HG03442 (cell line): ENCODE measurements around the gene HS6ST1.

ENCODE experiments used
- ATAC-seq: cut with Tn5 transposase; IDR thresholded peaks from one replicate; pipeline ENCODE4 v1.9.1; 2021; ENCODE audit warnings: mild to moderate bottlenecking, moderate library complexity; ENCODE audit not compliant: unreplicated experiment

Gene HS6ST1

GRCh38 chr2:128284037-128284441 is 34.6 kb downstream of the HS6ST1 start:
- no peak for ATAC-seq

DNA sequence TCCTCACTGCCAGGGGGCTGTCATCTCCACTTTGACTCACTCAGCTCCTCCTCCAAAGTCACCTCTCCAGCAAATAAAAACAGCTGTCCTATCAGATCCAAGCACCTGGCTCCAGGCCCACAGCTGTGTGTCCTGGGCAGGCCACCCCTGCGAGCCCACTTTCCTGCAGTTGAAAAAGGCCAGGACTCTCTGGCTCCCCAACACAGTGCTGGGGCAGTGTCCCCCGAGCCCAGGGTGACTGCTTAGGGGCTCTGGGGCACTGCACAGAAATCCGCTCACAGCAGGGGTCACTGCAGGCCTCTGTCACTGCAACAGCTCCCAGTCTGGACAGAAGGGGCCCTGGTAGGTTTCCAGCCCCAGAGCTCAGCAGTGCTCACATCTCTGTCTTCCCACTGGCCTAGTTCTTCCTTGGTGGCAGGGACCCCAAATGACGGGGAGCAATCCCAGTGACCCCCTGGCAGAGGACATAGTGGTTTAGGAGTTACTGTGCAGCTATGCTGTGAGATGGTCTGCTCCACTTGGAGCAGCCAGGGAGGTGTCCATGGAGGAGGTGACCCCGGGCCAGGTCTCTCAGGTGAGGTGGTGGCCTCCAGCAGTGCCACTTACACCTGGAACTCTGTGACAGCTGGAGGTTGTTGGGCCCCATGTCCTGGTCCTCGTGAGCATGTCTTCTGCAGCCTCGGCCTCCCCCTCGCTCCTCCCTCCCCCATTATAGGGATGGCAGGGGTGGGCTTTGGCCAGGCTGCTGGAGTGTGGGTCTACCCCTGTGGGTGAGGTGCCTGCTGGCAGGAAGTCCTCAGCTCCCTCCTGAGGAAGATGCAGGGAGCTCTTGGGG is 35.5 kb downstream of the HS6ST1 start:
- no peak for ATAC-seq

GRCh38 chr2:128282246-128282975 is 36.3 kb downstream of the HS6ST1 start:
- ATAC-seq: no peak

- ATAC-seq: no peak
These were observed 36.8 kb downstream of the HS6ST1 start for GRCh38 chr2:128281852-128282245.

DNA sequence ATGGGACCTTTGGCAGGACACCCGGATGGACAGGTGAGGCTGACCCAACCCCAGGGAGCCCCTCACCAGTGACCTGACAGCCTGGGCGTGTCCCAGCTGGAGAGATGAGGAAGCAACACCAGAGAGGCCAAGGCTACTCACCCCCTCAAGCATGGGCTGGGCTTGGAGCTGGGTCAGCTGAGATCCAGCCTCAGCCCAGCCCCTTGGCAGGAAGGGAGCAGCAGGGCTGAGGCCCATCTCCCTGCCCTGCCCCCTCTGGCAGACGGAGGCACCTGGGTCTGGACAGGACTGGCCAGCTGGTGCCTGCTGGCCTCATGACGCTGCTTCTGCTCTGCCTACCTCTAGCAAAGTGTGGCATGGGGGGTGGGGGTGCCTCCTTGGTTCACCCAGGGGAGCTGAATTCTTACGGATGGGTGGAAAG is 37.8 kb downstream of the HS6ST1 start:
- no peak for ATAC-seq

DNA sequence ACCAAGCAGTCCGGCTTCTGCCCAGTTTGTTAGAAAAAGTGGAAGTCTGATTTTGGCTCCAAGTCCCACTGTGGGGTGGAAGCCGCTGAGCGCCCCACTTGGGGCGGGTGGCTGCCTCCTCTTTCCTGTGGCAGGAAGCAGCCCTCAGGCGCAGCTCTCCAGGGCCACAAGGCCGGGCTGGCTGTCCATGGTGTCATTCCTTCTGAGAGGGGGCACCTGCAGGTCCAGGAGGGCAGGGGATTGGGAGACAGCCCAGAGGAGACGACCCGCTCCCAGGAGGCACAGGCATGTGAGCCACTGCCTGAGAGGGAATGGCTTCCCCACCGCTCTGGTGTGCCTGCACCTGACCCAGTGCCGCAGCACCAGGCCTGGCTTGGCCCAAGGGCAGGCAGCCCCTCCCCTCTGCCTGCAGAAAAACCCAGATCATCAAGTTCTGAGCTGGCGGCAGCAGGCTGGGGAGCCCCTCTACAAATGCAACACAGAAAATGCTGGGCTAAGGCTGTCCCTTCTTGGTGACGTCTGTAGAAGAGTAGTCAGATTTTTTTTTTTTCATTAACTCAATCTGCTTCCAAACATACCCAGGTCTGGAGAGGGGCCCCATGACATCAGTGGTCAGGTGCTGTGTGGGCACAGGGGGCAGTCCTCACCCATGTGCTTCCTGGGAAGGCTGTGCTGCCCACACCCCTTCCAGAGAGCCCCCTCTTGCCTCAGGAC is 38.4 kb downstream of the HS6ST1 start:
- ATAC-seq: no peak

DNA sequence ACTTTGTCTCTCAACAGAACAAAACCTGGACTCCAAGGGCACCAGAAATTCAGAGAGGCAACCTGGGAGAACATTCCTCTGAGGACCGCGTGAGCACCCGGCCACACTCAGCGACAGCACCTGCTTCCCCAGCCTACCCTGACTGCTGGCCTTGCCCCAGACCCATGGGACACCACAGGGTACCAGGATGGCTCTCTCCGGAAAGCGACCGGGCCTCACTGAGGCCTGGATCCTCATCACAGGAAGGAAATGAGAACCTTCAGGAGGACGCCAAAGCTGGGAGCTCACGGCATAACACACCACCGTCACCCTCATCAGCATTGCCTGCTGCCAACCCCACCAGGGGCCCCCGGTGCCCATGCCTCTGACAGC is 38.9 kb downstream of the HS6ST1 start:
- ATAC-seq: no peak

DNA sequence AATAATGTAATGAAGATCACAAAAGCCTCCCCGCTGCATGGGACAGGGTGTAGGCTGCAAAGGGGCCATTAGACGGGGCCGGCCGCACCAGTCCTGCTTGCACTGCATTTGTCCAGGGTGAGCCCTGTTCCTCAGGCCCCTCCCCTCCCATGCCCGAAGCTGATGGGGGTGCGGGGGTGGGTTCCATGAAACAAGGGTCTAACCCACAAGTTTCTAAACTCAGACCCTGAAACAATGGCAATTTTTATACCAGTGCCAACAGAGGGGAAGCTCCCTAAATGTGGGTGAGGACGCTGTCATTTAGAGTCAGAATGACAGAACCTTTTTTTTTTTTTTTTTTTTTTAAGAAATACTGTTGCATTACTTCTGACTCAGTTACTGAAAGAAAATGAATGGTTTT is 39.7 kb downstream of the HS6ST1 start:
- no peak for ATAC-seq

DNA sequence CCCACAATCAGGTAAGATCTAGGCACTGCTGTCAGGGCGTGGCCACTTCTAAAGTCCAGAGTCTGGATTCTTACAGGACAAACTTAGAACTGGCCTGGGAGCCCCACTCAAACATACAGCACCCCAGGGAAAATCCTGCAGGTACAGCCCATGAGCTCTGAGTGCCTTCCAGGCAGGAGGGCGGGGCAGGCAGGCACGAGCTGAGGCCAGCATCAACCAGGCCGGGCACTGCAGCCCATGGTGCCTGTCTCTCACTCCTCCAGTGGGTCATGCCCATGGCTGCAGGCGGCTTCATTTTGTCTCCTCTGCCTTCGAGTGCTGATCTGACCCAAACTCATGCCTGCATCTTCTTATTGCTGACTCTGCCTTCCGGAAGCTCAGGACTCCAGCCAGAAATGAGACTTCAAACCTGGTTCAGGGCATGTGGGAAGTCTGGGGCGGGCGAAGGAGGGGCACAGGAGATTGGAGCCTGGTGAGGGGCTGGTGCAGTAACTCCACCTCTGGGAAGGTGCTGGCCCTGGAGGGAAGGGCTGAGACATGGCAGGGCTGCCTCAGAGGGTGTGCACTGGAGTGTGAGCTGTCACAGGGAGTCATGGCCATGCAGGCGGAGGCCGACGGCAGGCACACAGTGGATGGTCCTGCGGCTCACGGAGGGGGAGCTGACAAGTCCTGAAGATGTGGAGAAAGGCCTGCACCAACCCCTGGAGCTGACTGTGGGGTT is 40.5 kb downstream of the HS6ST1 start:
- ATAC-seq: no peak

GRCh38 chr2:128276878-128277675 is 41.6 kb downstream of the HS6ST1 start:
- ATAC-seq: no peak

- ATAC-seq: no peak
These were observed 43.1 kb downstream of the HS6ST1 start for GRCh38 chr2:128275498-128276045.

GRCh38 chr2:128274218-128274617 is 44.5 kb downstream of the HS6ST1 start:
- no peak for ATAC-seq

DNA sequence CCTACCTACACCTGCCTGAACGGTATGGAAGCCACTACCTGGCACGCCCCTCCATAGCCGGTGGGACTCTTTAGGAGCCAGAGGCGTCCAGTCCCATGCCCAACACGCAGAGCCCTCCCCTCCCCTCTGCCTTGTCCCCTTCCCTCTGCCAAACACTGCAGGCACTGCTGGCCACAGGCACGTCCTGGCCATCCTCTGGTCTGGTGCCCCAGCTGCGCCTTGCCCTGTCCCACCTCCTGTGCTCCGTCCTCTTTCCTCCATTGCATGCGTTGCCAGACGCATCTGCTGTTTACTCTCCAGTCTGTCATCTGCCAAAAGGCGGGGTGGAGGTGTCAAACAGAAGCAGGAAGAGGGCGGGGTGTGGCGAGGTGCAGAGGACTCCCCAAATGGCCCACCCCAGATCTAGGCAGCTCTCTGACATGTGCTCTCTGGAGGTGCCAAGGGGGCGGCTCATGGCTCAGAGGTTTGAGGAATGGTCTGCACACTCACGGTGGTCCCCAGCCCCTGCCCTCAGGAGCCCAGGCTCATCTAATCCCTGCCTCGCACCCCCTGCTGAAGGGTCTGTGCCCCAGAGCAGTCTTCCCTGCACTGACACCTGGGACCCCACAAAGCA is 45.1 kb downstream of the HS6ST1 start:
- no peak for ATAC-seq

- no peak for ATAC-seq
These were observed 45.8 kb downstream of the HS6ST1 start for GRCh38 chr2:128272601-128273468.

DNA sequence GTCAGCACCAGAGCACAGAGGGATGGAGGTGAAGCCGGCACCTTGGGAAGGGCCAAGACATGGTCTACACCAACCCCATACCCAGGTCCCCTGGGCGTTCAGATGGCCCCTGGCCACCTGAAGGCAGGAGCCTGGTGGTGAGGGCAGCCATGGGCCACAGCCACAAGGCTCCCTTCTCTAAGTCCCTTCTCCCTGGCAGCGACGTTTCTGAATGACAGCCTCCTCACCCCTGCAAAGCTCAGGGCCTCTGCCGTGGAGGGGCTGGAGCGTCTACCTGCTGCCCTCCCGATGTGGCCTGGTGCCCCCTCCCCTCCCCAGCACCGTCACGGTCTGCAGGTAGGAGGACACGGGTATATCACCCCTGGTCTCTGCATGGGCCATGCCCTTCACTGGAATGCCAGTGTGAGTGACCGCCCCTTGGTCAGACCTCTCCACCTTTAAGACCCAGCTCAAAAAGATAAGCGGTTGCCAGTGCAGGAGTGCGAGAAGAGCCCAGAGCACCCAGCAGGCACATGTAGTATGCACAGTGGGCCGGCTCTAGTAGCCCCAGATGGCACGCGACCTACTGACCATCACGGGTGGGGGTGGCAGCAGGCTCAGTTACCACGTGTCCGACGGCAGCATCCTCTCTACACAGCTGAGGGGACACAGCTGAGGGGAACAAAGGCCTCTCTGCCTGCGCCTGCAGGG is 46.6 kb downstream of the HS6ST1 start:
- no peak for ATAC-seq

GRCh38 chr2:128271597-128271910 is 47.1 kb downstream of the HS6ST1 start:
- no peak for ATAC-seq

GRCh38 chr2:128270672-128271596 is 47.7 kb downstream of the HS6ST1 start:
- ATAC-seq: no peak
